GM18868 (cell line): Measurements from ENCODE around the gene HLA-DMB.
"Not testable (repeated sequence)": the region's sequence is repeated elsewhere in the genome, so short reads cannot be mapped to it uniquely, and the experiment has no call there.

ENCODE experiments used
- ATAC-seq: cut with Tn5 transposase; IDR thresholded peaks from one replicate; pipeline ENCODE4 v1.9.1; 2021; ENCODE audit warnings: mild to moderate bottlenecking, moderate library complexity; ENCODE audit not compliant: unreplicated experiment

Gene HLA-DMB

GRCh38 chr6:32952817-32953739 is 12.2 kb upstream of the HLA-DMB start, which contains the start of gene HLA-DMA:
HLA-DMA (minus strand) TSS chr6:32953097; CDS start chr6:32953036, 61 bp downstream.
- ATAC-seq = peak; percentile 86

GRCh38 chr6:32950449-32950848 is 9.6 kb upstream of the HLA-DMB start:
- no peak for ATAC-seq

DNA sequence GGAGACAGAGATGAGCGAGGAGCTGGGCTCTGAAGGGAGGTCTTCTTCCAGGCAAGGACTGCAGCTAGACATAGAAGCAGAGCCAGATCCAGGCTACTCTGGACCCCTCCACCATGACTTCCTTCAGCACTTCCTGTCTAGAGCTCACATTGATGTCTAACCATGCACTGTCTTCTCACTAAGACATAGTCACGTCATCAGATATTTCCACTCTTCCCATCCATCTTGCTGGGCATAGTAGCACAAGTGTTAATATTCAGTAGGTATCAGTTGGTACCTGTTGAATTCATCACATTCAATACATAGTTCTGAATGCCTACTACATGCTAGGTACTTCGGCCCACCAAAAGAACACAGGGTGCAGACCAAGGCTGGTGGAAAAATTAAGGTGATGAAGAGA is 9.2 kb upstream of the HLA-DMB start:
- ATAC-seq = no peak

- ATAC-seq = no peak
Measured at GRCh38 chr6:32949113-32949512, 8.3 kb upstream of the HLA-DMB start.

DNA sequence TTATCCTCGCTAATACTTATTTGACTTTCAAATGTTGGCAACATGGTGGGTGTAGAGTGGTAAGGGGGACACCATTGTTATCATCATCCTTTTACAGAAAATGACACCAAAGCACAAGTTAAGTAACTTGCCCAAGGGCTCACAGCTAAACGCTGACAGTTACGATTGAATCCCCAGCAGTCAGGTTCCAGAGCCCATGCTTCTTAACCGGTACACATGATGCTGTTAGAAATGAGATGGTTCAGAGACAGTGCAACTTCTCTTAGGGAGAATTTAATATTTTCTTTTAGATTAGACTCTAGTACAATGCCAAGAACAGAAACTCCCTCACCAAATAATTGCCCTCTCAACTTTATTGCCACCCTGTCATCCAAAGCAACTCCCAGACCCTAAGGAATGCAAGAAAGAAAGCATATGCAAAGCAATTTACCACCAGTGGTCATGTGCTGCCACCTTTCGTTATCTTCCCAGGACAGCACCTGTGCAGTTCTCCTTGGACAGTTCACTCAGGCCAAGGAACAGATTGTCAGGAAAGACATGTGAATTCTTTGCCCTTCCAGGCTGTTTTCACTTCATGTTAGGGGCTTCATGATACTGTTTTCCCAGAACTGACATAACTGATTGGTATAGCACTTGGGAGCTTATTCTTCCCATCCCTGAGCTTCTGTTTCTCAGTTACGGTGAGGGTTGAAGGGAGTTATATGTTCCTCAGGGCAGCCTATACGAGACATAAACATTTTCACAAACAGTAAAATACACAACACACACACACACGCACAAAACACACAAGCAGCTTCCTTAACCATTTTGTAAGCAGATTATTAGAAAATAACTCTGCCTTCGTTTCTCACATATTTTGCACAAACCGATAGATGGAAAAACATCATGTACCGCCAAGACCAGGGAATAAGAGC is 7.0 kb upstream of the HLA-DMB start:
- no peak for ATAC-seq

GRCh38 chr6:32946893-32947292 is 6.1 kb upstream of the HLA-DMB start:
- no peak for ATAC-seq

GRCh38 chr6:32945953-32946352 is 5.1 kb upstream of the HLA-DMB start:
- ATAC-seq = no peak

DNA sequence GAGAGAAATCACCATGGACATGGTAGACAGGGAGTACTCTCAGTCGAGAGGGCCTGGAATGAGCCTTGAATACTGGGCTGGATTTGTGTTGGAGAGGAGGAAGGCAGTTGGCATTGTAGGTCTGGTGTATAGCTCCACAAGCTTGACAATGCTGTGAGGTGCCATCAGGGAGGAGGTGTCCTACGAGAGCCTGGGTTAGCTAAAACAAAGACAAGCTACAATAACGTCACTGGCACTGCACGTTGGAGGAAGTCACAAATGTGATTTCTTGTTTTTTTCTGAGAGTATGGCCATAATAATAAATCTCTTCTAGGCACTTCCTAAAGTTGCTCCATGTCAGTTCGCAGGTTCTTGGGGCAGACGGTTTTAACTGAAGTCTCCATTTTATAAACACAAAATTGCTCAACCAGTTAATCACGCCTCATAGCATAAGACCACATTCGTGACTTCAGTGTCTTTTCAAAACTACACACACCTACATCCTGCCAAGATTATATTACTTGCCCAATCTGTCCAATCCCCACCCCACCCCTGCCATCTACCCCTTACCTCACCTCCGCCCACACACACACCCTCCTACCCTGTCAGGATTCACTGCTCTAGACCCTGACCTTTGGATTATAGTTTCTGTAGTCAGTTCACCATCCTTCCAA is 4.4 kb upstream of the HLA-DMB start:
- ATAC-seq = peak; percentile 34

DNA sequence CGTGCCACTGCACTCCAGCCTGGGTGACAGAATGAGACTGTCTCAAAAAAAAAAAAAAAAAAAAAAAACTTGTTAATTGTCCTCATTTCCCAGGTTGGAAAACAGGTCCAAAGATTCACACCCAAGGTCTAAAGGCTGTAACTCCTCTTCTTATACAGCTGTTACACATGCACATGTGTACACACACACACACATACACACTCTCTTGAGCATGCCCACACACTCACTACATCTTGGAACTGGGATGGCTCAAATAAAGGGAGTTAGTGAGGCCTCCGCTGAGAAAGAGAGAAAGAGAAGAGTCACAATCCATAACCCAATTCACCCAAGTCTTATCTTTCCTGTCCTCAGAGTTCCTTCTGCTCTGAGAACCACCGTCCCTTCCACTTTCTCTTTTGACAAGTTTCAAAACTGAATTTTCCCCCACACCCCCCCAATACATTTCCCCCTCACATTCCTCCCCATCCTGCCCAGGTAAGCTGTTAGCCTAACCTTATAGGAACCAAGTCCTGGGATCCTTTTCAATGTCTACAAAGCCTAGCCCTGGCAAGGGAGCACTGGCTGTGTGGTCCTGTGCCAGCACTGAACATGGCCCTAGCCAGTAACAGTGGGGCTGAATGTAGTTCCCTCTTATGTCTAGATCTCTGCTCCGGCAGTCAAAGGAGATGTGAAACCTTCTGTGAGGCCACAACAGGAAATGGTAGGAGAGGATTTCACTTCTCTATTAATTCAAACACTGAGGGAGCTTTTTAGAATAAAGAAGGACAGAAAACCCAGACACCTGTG is 3.2 kb upstream of the HLA-DMB start:
- ATAC-seq = no peak

GRCh38 chr6:32942555-32943123 is 1.8 kb upstream of the HLA-DMB start:
- ATAC-seq = not testable (repeated sequence)

GRCh38 chr6:32941214-32941768 is 463 bp upstream of the HLA-DMB start:
- ATAC-seq = peak; percentile 43

GRCh38 chr6:32938494-32938893 is 2.3 kb downstream of the HLA-DMB start:
- no peak for ATAC-seq

GRCh38 chr6:32937230-32937633 is 3.6 kb downstream of the HLA-DMB start:
- ATAC-seq = no peak

DNA sequence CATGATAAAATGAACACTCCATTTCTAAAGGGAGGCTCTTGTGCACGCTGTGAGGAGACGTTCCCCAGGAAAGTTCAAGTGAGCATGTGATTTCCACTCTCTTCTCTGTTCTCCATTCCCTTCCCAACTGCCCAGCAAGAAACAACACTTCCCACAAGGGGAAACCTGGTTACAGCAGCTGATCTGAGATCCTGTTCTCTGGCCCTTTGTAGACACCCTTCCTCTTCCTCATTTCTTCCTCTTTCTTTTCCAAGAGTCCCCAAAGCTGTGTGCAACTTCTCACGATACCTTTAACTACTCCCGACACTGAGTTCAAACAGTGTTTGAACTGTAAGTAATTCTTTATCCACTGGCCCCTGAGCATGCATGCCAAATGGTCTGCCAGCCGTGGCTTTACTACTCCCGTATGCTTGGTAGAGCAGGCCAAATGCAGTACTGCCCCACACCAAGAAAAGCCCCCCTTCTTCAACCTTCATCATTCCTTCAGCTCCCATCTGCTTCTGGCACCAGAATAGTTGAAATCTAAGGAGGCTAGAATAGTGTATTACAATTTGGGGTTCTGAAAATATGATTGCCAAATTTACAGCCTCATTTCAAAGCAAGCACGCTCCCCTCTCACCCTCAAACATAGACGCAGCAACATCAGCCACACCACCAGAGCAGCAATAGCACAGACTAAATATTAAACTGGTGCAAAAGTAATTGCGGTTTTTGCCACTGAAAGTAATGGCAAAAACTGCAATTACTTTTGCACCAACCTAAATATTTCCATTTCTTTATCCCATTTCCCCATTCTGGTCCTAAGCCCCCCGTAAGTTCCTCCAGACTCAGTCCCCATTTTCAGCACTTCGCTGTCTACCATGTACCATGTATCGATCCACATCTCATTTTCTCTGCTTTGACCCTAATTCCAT is 4.3 kb downstream of the HLA-DMB start:
- ATAC-seq = no peak

- ATAC-seq = no peak
Measured at GRCh38 chr6:32935551-32936238, 5.1 kb downstream of the HLA-DMB start.

GRCh38 chr6:32933661-32934085 is 7.2 kb downstream of the HLA-DMB start:
- ATAC-seq = no peak

GRCh38 chr6:32932132-32932868 is 8.5 kb downstream of the HLA-DMB start:
- no peak for ATAC-seq
